GM12878 (cell line): ENCODE results near the gene TACC2. TPM values are rescaled to one million over a fixed set of nuclear protein-coding genes. Genes with fewer than 3 reads are reported as not detected.

Experiments used
- ATAC-seq: fragments of 200-7000 bp; cut with Tn5 transposase; 3 replicates; pipeline ENCODE4 v1.9.1; 2020; ENCODE audit warnings: mild to moderate bottlenecking, moderate library complexity
- BruUV-seq: library from RNA; stranded (reverse); fragments of 400-500 nt; replicated peaks from 2 replicates; lab custom pipeline; 2021; lab: Mats Ljungman, UMichigan
- CTCF ChIA-PET: fragments of 300-600 bp; sonication (Branson Sonifier 250); formaldehyde crosslinking; extraction: SDS; loops from one replicate; lab custom pipeline; 2021; ENCODE audit warnings: inconsistent platforms; lab: Yijun Ruan, JAX
- POLR2A ChIA-PET: fragments of 350-600 bp; formaldehyde crosslinking; extraction: SDS; loops from one replicate; lab custom pipeline; 2021; ENCODE audit warnings: inconsistent platforms; lab: Charles Lee
- RAD21 ChIA-PET: fragments of 300-600 bp; sonication (Branson Sonifier 250); formaldehyde crosslinking; loops from one replicate; lab custom pipeline; 2023; ENCODE audit warnings: antibody characterized with exemption; ENCODE audit not compliant: unreplicated experiment; lab: Charles Lee
- SMC1A ChIA-PET: fragments of 300-600 bp; sonication (Branson Sonifier 250); formaldehyde crosslinking; loops from one replicate; lab custom pipeline; 2023; ENCODE audit not compliant: unreplicated experiment, uncharacterized antibody; lab: Charles Lee
- DNase-seq: peaks from one replicate; pipeline ENCODE4 v3.0.0-alpha.2; 2011; ENCODE audit warnings: low read depth, low spot score
- FAIRE-seq: peaks from 3 replicates; lab custom pipeline; 2011; peaks lifted over from hg19 to GRCh38; lab: Jason Lieb, UNC
- H2AFZ ChIP-seq: 2 replicates; pipeline ENCODE4 v1.6.0; 2011; ENCODE audit warnings: low read depth, low read length, control low read depth; ENCODE audit not compliant: control insufficient read depth
- H3K27ac ChIP-seq: 2 replicates; pipeline ENCODE4 v1.5.1; 2011; ENCODE audit warnings: control low read depth; ENCODE audit not compliant: control insufficient read depth, insufficient read depth
- H3K27me3 ChIP-seq, 2 experiments: replicated peaks in 1 of 2; 2 replicates each; pipeline versions ENCODE4 v1.6.0 to v1.6.1; 2011; ENCODE audit warnings: low read length in 1 of 2; ENCODE audit not compliant: control insufficient read depth in 2 of 2, insufficient read depth in 2 of 2
- H3K36me3 ChIP-seq, 2 experiments: 2 replicates each; pipeline ENCODE4 v1.5.1; 2011; ENCODE audit warnings: low read length in 1 of 2; ENCODE audit not compliant: control insufficient read depth in 2 of 2, insufficient read depth in 2 of 2
- H3K4me1 ChIP-seq: 2 replicates; pipeline ENCODE4 v1.6.1; 2011; ENCODE audit warnings: mild to moderate bottlenecking, low read length, moderate library complexity, mixed read lengths; ENCODE audit not compliant: control insufficient read depth, insufficient read depth
- H3K4me2 ChIP-seq: 2 replicates; pipeline ENCODE4 v1.6.0; 2011; ENCODE audit warnings: control low read depth; ENCODE audit not compliant: control insufficient read depth, insufficient read depth
- H3K4me3 ChIP-seq: fragments of 200-600 bp; sonication (generic); 2 replicates; pipeline ENCODE4 v1.5.1; 2016
- H3K79me2 ChIP-seq: 2 replicates; pipeline ENCODE4 v1.6.0; 2011; ENCODE audit warnings: low read length; ENCODE audit not compliant: control insufficient read depth, insufficient read depth
- H3K9ac ChIP-seq: 2 replicates; pipeline ENCODE4 v1.8.0; 2011; ENCODE audit warnings: low read length, control low read depth, mixed read lengths; ENCODE audit not compliant: control insufficient read depth, insufficient read depth
- H3K9me3 ChIP-seq: replicated peaks from 3 replicates; pipeline ENCODE4 v1.5.1; 2011; ENCODE audit warnings: mild to moderate bottlenecking, low read length; ENCODE audit not compliant: control insufficient read depth, insufficient read depth
- H4K20me1 ChIP-seq: 2 replicates; pipeline ENCODE4 v1.6.0; 2011; ENCODE audit not compliant: control insufficient read depth, insufficient read depth
- BACH1 ChIP-seq: fragments of 450-650 bp; IDR thresholded peaks from 2 replicates; pipeline ENCODE4 v1.6.1; 2017; ENCODE audit warnings: mild to moderate bottlenecking, borderline replicate concordance
- CHD2 ChIP-seq: IDR thresholded peaks from 2 replicates; pipeline ENCODE4 v1.6.1; 2011; ENCODE audit warnings: low read depth, low read length, improper control_type of control experiment, borderline replicate concordance
- DPF2 ChIP-seq: fragments of 450-650 bp; IDR thresholded peaks from 2 replicates; pipeline ENCODE4 v1.6.1; 2017; ENCODE audit warnings: mild to moderate bottlenecking
- E2F4 ChIP-seq: IDR thresholded peaks from 2 replicates; pipeline ENCODE4 v1.6.1; 2012; ENCODE audit warnings: low read depth, low read length, improper control_type of control experiment
- HCFC1 ChIP-seq: fragments of 150-350 bp; IDR thresholded peaks from 2 replicates; pipeline ENCODE4 v1.6.1; 2014; ENCODE audit warnings: low read length
- HDGF ChIP-seq: fragments of 450-650 bp; IDR thresholded peaks from 2 replicates; pipeline ENCODE4 v1.6.1; 2016; ENCODE audit warnings: antibody characterized with exemption
- MTA3 ChIP-seq: IDR thresholded peaks from 2 replicates; pipeline ENCODE4 v1.6.1; 2012; ENCODE audit warnings: low read length, inconsistent platforms, borderline replicate concordance
- PBX3 ChIP-seq: IDR thresholded peaks from 2 replicates; pipeline ENCODE4 v1.6.1; 2011; ENCODE audit warnings: mild to moderate bottlenecking, low read depth, low read length, moderate library complexity; ENCODE audit not compliant: insufficient replicate concordance
- RAD51 ChIP-seq: fragments of 450-650 bp; IDR thresholded peaks from 2 replicates; pipeline ENCODE4 v1.6.1; 2016; ENCODE audit warnings: moderate library complexity, mild to moderate bottlenecking, inconsistent platforms
- RB1 ChIP-seq: fragments of 450-650 bp; formaldehyde crosslinking; IDR thresholded peaks from 2 replicates; pipeline ENCODE4 v1.6.1; 2017; ENCODE audit warnings: mild to moderate bottlenecking, borderline replicate concordance
- RCOR1 ChIP-seq: conservative IDR thresholded peaks from 2 replicates; pipeline ENCODE4 v1.6.1; 2012; ENCODE audit warnings: low read depth, low read length, improper control_type of control experiment
- SMARCA5 ChIP-seq: fragments of 450-650 bp; IDR thresholded peaks from 2 replicates; pipeline ENCODE4 v1.6.1; 2017; ENCODE audit warnings: mild to moderate bottlenecking
- SPI1 ChIP-seq: IDR thresholded peaks from 2 replicates; pipeline ENCODE4 v1.6.1; 2011; ENCODE audit warnings: low read depth, mild to moderate bottlenecking, low read length, moderate library complexity, borderline replicate concordance; ENCODE audit not compliant: insufficient read depth
- SREBF2 ChIP-seq: IDR thresholded peaks from 2 replicates; pipeline ENCODE4 v1.6.1; 2012; ENCODE audit warnings: mild to moderate bottlenecking, low read length
- SUZ12 ChIP-seq: fragments of 200-600 bp; sonication (generic); IDR thresholded peaks from one replicate; pipeline ENCODE4 v1.6.1; 2018; ENCODE audit warnings: antibody characterized with exemption, mild to moderate bottlenecking; ENCODE audit not compliant: unreplicated experiment
- YY1 ChIP-seq: IDR thresholded peaks from 2 replicates; pipeline ENCODE4 v1.6.1; 2011; ENCODE audit warnings: low read depth, mild to moderate bottlenecking, low read length
- ZBTB11 ChIP-seq: fragments of 450-650 bp; formaldehyde crosslinking; IDR thresholded peaks from 2 replicates; pipeline ENCODE4 v1.5.0; 2022; ENCODE audit warnings: mild to moderate bottlenecking, missing genetic modification characterization
- ZNF24 ChIP-seq: fragments of 450-650 bp; IDR thresholded peaks from 2 replicates; pipeline ENCODE4 v1.6.1; 2017; ENCODE audit warnings: antibody characterized with exemption, mild to moderate bottlenecking
- WGBS: methylation state at CpG from one replicate; pipeline ENCODE4 v1.1.6; 2016; ENCODE audit warnings: low lambda C conversion rate; ENCODE audit not compliant: insufficient replicate concordance, insufficient coverage; ENCODE audit errors: missing lambda C conversion rate; 5-methylcytosine and 5-hydroxymethylcytosine counted together
- in situ Hi-C: fragments of 300-500 bp; cut with MboI; formaldehyde crosslinking; loops from 9 replicates; pipeline ENCODE4 v1.14.3; 2018; ENCODE audit warnings: mixed read lengths
- intact Hi-C: fragments of 100-400 bp; cut with micrococcal nuclease; formaldehyde crosslinking; loops from one replicate; pipeline ENCODE4 v1.14.2; 2022; ENCODE audit not compliant: unreplicated experiment
- polyA plus RNA-seq, 11 experiments: library from polyadenylated mRNA; depleted of rRNA in 4 of 11; unstranded in 6 of 11; stranded (reverse) in 5 of 11; fragments of >200 nt; fragmentation: Nextera tagmentation in 4 of 11; fragmentation: Illumina TruSeq in 1 of 11; extraction: Ambion mirVana in 4 of 11; extraction: Trizol in 1 of 11; gene quantifications; 1 replicate in 1 of 11; 2 replicates in 10 of 11; pipeline versions ENCODE4 v1.2.1 to v1.2.3, GENCODE V29; 2011 to 2016; ENCODE audit warnings: inconsistent platforms in 2 of 11, missing spikeins in 2 of 11, low read depth in 1 of 11
- total RNA-seq, 4 experiments: library from RNA; depleted of rRNA in 3 of 4; stranded (reverse); fragments of >200 nt in 3 of 4; fragmentation: Illumina TruSeq in 1 of 4; extraction: Trizol in 1 of 4; gene quantifications; 2 replicates each; pipeline versions ENCODE4 v1.2.1 to v1.2.3, GENCODE V29; 2013 to 2021

TACC2 gene
- total and polyA plus RNA-seq, 10 of the 15 experiments (the other 5 are each of a cell fraction or from before 2014, with no cell fraction given): 0.07 to 0.64 (median 0.13) TPM; not detected in 5

- Histone ChIP-seq H3K9me3 (no peaks in the 10 kb centered on the region), H3K36me3 (no peaks in the 10 kb centered on the region), H4K20me1 (no peaks in the 10 kb centered on the region), H3K27me3 (0 out of 4 replicates have a peak, but pooled peaks cover 0 to 1% of the 10 kb centered on the region in 2 experiments), H3K4me3 (no peak overlapping the region), H3K4me1 (no peaks in the 10 kb centered on the region), H2AFZ (no peak overlapping the region), H3K79me2 (no peaks in the 10 kb centered on the region), H3K27ac (no peak overlapping the region), H3K4me2 (no peak overlapping the region), H3K9ac (no peak overlapping the region)
- WGBS: 17% methylated on average over 11 of the region's 11 CpGs
- BruUV-seq: no TSS peak
- FAIRE-seq (no peak), DNase-seq (no peak), ATAC-seq (no peak)
- SMC1A ChIA-PET: no interaction called here
- POLR2A ChIA-PET: no interaction called here
- RAD21 ChIA-PET: no interaction called here
- CTCF ChIA-PET: no interaction called here
- intact Hi-C loops (no loop called here), in situ Hi-C loops (no loop called here)
- TF ChIP-seq RAD51 (no peak), BACH1 (no peak), CHD2 (no peak), RB1 (no peak), E2F4 (no peak), SMARCA5 (no peak), DPF2 (no peak), SREBF2 (no peak), SPI1 (no peak), RCOR1 (no peak), YY1 (no peak), ZNF24 (no peak), HCFC1 (no peak), SUZ12 (no peak), MTA3 (no peak), HDGF (no peak), ZBTB11 (CRISPR knock-in tag) (no peak), PBX3 (no peak)
These were observed 260.4 kb downstream of the TACC2 start for GRCh38 chr10:122249303-122249850.
